NCI-H2171 (cell line): Measurements from ENCODE around the gene ACSM3.
"Not testable (repeated sequence)": the region's sequence is repeated elsewhere in the genome, so short reads cannot be mapped to it uniquely, and the experiment has no call there.

Experiments used
- DNase-seq: peaks from one replicate; lab custom pipeline; 2025; lab: John Stamatoyannopoulos, UW

ACSM3 gene

DNA sequence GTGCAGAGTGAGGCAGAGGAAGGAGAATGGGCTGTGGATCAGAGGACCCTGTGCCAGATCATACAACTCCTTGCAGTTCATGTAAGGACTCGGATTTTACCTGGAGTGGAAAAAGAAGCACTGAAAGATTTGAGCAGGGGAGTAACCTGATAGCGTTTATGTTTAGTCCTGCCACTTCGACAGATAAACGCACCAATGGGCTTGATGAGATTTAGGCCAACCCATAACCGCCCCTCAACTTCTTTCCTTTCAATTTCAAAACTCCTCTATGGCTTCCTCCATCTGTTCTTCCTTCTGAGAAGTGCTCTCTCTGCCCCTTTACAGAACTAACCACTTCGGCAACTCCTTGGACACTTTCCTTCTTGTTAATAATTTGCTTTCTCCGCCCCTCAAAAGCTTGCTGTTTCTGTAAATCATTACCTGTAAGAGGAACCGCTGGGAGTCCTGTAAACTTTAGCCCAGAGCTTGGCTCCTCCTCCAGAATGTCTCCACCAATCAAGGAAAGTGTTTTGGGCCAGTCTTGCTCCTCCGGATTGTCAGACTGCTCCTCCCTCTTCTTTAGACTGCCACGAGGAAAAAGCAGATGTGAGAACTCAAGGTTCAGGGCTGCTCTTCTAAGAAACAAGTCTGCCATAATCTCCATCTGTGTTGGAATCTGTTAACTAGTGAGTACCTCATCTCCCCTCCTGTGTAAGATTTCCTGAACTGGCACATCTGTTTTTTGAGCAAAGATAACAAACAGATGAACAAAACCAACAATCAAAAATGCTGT lies at the start of gene ACSM3:
ACSM3 (plus strand) TSS at position 554 of the 772 bp plus-strand sequence. CDS start 6,021 bp downstream, outside the sequence.
- DNase-seq: no peak

DNA sequence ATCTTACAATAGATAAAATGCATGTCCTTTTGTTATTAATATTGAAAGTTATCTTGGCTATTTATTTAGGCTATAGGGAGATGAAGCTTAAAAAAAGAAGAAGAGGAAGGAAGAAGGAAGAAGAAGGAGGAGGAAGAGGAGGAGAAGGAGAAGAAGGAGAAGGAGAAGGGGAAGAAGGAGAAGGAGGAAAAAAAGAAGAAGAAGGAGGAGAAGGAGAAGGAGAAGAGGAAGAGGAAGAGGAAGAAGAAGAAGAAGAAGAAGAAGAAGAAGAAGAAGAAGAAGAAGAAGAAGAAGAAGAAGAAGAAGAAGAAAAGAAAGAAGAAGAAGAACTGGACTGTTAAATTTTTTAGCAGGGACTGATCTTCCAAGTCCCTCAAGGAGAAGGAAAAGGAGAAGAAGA lies 46.1 kb upstream of the ACSM3 start:
- not testable (repeated sequence) for DNase-seq

DNA sequence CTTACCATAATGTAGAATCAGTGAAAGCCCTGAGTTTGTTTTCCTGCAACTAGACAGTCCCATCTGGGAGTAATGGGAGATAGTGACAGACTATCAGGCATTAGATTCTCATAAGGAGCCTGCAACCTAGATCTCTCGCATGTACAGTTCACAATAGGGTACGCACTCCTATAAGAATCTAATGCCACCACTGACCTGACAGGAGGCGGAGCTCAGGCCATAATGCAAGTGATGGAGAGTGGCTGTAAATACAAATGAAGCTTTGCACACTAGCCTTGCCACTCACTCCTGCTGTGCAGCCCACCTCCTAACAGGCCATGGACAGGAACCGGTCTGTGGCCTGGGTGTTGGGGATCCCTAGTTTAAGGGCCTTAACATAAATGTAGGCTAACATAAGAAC lies 43.6 kb upstream of the ACSM3 start:
- no peak for DNase-seq

DNA sequence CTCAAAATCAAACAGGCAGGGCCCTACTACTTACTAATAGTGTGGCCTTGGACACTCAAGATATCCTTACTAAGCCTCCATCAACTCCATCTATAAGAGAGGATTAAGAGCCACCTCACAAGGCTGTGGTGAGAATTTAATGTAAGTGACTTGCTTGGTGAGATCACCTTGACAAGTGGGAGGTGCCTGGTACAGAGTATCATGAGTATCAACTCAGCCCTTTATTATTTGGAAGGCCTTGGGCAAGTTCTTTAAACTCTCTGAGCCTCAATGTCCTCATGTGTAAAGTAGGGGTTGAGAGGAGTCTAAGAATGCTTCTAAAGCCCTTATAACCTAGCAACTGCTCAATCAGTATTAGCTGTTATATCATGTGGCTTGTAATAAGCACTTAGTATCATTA lies 37.2 kb upstream of the ACSM3 start:
- no peak for DNase-seq

GRCh38 chr16:20727181-20727580 lies 36.6 kb upstream of the ACSM3 start:
- no peak for DNase-seq

- DNase-seq: no peak
These were observed 34.7 kb upstream of the ACSM3 start for GRCh38 chr16:20729141-20729540.

GRCh38 chr16:20734056-20734455 lies 29.8 kb upstream of the ACSM3 start:
- no peak for DNase-seq

- no peak for DNase-seq
These were observed 29.0 kb upstream of the ACSM3 start for GRCh38 chr16:20734782-20735181.

DNA sequence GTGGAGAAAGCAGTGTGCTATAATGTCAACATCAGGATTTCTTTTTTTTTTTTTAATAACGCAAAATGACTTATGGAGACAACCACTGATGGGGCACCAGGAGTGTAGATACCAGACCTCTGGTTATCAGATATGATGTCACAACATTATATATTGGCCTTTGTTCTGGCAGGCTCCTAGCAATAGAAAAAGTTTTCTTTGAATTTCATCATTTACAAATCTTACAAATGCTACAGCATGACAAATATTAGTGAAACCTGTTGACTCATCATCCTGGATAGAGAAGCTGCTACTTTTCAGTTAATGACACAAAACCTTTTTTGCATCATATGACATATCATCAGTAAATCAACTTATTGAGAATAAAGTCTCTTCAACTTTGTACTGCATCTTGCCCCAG lies 28.3 kb upstream of the ACSM3 start:
- no peak for DNase-seq

DNA sequence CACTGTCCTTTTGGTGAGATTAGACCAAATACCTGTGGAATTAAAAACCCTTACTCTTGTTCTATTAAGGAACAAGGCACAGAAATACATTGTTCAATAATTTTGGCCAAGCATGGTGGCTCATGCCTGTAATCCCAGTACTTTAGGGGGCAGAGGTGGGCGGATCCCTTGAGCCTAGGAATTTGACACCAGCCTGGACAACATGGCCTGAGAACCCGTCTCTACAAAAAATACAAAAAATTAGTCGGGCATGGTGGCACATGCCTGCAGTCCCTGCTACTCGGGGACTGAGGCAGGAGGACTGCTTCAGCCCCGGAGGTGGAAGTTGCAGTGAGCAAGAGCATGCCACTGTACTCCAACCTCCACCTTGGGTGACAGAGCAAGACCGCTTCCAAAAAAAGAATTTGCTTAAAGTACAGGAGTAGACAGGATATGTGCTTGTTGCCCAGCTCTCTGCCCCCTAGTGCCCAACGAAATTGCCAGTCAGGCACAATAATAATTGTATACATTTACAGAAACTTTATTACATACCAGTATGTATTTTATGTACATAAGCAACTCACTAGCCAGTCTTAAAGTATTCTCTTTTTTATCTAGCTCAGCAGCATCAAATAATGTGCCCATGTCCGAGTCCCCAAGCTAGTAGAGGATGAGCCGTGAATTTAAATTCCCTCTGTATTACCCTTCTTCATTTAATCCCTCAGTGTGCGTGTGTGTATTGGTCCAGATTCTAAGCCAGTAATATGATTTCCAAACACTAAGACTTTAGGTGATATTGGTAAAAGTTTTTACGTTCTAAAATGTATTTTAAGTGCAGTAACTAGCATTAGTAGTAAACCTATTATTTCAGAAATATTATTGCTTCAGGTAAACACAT lies 23.6 kb upstream of the ACSM3 start:
- no peak for DNase-seq

DNA sequence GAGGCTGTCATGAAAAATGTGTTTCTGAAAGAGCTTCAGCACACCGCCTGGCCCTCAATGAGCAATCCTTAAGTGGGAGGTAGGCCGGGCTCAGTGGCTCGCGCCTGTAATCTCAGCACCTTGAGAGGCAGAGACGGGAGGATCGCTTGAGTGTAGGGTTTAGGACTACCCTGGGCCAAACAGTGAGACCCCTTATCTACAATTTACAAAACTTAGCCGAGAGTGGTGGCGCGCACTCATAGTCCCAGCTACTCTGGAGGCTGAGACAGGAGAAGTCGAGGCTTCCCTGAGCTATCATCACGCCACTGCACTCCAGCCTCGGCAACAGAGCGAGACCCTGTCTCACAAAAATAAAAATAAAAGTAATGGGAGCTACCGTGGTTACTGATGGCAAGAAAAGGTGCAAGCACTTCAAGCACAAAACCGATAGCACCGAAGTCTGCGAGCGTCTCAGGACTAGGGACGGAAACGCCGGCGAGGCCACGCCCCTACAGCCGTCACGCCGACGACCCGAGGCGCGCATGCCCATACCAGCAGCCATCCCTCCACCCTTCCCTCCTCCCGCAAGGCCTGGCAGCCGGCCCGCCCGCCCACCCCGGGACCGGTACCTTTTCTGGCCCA lies 22.8 kb upstream of the ACSM3 start:
- DNase-seq: peak; percentile 60

DNA sequence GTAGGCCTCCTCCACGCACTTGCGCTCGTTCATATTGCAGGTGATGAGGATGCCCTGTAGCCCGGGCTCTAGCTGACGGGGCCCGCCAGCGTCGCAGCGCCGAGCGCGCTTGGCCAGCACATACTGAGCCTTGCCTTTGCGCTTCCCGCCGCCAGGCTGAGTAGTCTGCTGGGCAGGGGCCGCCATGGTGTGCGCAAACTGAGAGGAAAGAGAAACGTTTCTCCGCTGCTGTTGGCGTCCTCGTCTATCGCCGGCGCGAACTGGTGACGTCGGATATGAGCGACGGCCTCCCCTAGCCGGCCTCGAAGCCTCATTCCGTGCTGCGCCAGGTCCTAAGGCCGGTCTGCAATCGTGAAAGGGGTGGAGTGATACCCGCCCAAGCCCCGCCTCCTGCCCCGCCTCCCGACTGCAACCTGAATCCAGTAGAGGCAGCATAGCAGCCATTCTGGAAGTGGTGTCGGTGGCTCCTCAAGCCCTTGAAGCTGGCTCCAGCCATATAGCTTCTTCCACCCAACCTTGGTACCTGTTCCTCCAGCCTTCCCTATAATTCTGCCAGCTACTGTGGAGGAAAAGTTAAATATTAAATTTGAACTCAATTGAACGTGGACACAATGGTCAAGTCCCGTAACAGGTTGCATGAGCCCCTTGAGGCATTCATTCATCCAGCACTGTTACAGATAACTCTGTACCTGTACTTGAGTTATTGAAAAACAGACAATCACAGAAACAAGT lies 22.1 kb upstream of the ACSM3 start, which contains the start of gene THUMPD1:
THUMPD1 (minus strand) TSS at position 265 of the 732 bp plus-strand sequence; CDS start at position 186, 79 bp downstream.
- DNase-seq: peak; percentile 92

DNA sequence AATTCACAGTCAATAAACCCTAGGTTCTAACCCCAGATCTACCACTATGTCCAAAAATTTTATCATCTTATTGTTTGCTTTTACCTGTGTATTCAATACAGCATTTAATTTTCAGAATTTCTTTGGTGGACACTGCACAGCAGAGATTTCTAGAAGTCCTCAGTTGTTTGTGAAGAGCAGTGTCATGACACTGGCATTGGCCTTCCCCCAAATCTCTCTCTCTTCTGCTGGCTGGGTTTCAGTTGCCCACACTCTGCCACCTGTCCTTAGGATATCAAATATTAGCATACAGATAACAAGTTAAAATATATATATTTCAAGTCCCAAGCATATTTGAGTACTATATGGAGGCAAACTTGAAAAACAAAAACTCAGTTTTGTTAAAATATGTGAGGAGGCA lies 20.2 kb upstream of the ACSM3 start:
- DNase-seq: no peak

DNA sequence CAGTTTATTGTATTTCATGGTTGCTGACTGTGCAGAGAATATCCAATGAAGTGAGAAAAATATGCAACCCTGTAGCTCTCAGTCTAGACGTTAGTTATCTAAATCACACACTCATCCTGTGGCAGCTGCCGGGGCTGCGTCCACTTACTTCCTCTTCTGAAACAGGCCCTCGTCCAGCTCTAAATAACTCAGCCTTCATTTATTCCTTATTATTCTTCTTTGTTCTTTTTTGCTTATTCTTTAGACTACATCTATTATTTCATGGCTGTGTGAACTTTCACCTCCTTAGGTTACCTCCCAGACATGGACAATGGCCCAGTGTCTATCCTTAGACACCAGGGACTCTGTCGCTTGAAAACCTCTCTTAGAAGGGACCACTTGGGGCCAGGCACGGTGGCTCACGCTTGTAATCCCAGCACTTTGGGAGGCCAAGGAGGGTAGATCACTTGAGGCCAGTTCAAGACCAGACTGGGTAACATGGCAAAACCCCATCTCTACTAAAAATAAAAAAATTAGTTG lies 18.8 kb upstream of the ACSM3 start:
- no peak for DNase-seq

- no peak for DNase-seq
These were observed 17.4 kb upstream of the ACSM3 start for GRCh38 chr16:20746461-20746860.

DNA sequence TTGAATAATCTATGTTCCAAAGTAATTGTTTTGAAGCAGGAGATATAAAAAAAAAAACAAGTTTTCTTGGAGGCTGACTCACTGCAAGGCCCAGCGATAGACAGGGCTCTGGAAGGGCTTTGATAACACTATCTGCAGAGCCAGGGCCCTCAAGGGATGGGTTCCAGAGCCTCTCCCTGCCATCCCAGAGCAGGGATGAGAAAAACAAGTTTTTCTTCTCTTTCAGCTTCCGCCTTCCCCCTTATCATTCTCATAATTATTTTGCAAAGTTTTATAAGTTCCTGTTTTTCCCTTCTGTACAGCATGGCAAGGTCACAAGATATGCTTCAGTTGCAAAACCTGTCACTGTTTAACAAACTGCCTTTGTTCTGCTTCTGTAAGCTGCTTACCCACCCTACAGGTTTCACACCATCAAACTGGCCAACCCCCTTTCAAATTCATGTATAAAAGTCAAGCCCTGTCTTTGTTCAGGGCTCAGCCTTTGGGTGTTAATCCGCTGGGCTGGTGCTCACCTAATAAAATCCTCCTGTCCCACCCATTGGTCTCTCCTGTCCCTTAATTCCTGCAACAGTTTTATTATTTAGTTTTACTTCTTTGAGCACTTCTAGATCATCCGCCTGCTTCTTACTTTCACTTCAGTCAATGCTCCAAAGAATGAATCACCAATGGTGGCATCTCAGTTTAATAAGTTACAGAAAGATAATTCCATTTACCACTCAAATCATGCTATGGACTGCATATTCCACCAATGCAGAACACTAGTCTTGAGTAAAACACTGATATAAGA lies 16.6 kb upstream of the ACSM3 start:
- DNase-seq: no peak

GRCh38 chr16:20749474-20749873 lies 14.3 kb upstream of the ACSM3 start:
- no peak for DNase-seq

- DNase-seq: no peak
These were observed 13.3 kb upstream of the ACSM3 start for GRCh38 chr16:20750558-20750957.

- no peak for DNase-seq
These were observed 10.1 kb upstream of the ACSM3 start for GRCh38 chr16:20753727-20754126.

- DNase-seq: no peak
These were observed 8.6 kb upstream of the ACSM3 start for GRCh38 chr16:20755238-20755637.

DNA sequence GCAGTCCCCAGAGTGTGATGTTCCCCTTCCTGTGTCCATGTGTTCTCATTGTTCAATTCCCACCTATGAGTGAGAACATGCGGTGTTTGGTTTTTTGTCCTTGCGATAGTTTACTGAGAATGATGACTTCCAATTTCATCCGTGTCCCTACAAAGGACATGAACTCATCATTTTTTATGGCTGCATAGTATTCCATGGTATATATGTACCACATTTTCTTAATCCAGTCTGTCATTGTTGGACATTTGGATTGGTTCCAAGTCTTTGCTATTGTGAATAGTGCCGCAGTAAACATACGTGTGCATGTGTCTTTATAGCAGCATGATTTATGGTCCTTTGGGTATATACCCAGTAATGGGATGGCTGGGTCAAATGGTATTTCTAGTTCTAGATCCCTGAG lies 8.0 kb upstream of the ACSM3 start:
- not testable (repeated sequence) for DNase-seq
